ENCODE data around the gene FBF1.
A peak's percentile ranks its signal among the peaks of the same experiment; 100 is the strongest.

DNA sequence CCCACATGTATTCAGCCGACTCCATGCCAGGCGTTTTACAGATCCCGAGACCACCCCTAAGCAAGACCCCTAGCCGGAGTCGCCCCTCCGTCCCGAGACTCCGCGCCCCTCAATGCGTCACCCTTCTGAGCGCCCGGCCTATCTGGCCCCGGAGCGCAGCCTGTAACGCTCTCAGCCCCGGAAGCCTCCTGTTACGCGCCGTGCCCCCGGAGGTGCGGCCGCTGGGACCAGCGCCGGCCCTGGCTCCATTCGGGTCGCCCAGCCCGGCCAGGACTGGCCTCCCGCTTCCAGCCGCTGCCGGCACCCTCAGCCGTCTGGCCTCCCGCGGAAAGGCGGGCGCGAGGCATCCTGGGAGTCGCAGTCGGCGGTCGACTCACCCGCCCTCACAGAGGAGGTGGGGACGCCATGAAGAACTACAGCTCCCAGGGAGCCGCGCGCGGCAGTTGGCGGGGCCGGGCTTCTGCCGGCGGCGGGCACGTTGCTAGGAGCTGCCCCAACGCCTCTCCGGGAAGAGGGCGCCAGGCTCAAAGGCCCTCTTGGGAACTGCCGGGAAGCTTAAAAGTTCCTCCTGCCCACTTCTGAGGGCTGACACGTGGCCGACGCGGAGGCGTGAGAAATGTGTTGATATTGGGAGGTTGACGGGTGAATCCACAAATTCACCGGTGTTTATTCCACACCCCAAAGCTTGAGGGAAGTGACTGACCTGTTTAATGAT is at the start of gene FBF1:
- peak in 1 of 3 experiments; percentile 17 for TF ChIP-seq CTCF (optimal IDR thresholded peaks at IDR 0.05 in 1 of 3, IDR thresholded peaks at IDR 0.05 in 1 of 3, conservative IDR thresholded peaks at IDR 0.05 in 1 of 3; ENCODE audit: extremely low read depth in 1 of 3, insufficient read depth in 2 of 3, low read length in 3 of 3)
- TF ChIP-seq EZH2 (IDR thresholded peaks at IDR 0.05; ENCODE audit: low read length), result no peak

Measured in keratinocyte (primary cell).